GM12864 (cell line): ENCODE data around the gene LHX1.

Experiments
- DNase-seq: peaks from one replicate; pipeline ENCODE4 v3.0.0-alpha.2; 2011; ENCODE audit warnings: low read depth
- H3K4me3 ChIP-seq: 2 replicates; pipeline ENCODE4 v1.5.1; 2011; ENCODE audit warnings: mild to moderate bottlenecking, low read depth, low read length, control low read depth
- TF ChIP-seq, protein P1 (sequence below): IDR thresholded peaks from 2 replicates; pipeline ENCODE4 v1.5.1; 2011; ENCODE audit warnings: low read depth, mild to moderate bottlenecking, moderate library complexity, low read length, control low read depth, inconsistent platforms; ENCODE audit errors: missing control alignments

The LHX1 gene

DNA sequence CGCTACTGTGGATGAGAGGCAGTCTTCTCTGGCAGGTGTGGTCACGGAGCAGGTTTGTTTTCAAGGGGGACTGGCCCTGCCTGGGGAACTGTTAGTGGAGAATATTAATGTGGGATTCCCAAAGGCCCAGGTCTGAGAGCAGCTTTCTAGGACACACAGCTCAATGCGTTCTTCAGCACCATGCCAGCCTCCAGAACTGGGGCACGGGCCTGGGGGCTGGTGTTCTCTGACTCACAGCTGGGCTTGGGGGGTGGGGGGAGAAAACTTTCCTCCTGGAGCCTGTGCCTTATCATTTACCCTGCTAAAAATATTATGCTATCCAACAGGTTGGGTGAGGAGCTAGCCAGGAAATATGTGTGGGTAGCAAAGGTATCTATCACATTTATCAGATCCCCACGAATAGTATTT, 13.5 kb upstream of the LHX1 start:
- DNase-seq, result no peak
- TF ChIP-seq, protein P1, sequence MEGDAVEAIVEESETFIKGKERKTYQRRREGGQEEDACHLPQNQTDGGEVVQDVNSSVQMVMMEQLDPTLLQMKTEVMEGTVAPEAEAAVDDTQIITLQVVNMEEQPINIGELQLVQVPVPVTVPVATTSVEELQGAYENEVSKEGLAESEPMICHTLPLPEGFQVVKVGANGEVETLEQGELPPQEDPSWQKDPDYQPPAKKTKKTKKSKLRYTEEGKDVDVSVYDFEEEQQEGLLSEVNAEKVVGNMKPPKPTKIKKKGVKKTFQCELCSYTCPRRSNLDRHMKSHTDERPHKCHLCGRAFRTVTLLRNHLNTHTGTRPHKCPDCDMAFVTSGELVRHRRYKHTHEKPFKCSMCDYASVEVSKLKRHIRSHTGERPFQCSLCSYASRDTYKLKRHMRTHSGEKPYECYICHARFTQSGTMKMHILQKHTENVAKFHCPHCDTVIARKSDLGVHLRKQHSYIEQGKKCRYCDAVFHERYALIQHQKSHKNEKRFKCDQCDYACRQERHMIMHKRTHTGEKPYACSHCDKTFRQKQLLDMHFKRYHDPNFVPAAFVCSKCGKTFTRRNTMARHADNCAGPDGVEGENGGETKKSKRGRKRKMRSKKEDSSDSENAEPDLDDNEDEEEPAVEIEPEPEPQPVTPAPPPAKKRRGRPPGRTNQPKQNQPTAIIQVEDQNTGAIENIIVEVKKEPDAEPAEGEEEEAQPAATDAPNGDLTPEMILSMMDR, result no peak
- no peak overlapping the region for H3K4me3 ChIP-seq

DNA sequence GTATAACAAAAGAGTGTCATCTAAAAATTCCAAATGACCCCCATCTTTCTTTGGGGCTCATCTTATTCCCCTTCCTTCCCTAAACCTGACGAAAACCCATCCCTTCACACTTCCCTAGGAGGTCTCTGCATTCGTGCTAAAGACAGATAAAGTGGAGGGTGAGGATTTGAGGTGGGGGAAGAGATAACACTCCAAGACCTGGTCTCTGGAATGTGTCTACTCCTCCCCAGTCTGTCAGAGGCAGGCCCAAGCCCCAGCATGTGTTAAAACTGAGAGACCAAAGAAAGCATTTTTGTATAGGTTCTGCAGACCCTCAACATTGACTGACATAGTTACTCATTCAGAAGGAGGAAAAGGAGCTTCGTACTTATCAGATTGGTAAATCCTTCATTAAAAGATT, 11.0 kb upstream of the LHX1 start:
- DNase-seq, result no peak
- no peak overlapping the region for H3K4me3 ChIP-seq
- TF ChIP-seq, protein P1, result no peak

DNA sequence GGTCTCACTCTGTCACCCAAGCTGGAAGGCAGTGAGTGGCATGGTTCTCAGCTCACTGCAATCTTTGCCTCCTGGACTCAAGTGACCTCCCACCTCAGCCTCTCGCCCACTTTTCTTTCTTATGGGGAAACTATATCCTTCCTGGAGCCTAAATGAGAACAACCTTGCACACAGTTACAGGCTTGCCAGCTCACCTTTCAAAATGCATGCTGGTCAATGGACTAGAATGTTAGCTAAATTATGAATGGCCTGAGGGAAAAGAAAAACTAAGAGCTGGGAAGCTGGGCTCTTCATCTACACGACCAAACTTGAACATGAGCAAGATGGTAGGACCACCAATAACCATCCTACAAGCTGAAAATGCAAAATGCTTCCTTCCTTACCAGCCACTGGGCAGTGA, 10.6 kb upstream of the LHX1 start:
- TF ChIP-seq, protein P1, result no peak
- DNase-seq, result no peak
- H3K4me3 ChIP-seq, result no peak overlapping the region

DNA sequence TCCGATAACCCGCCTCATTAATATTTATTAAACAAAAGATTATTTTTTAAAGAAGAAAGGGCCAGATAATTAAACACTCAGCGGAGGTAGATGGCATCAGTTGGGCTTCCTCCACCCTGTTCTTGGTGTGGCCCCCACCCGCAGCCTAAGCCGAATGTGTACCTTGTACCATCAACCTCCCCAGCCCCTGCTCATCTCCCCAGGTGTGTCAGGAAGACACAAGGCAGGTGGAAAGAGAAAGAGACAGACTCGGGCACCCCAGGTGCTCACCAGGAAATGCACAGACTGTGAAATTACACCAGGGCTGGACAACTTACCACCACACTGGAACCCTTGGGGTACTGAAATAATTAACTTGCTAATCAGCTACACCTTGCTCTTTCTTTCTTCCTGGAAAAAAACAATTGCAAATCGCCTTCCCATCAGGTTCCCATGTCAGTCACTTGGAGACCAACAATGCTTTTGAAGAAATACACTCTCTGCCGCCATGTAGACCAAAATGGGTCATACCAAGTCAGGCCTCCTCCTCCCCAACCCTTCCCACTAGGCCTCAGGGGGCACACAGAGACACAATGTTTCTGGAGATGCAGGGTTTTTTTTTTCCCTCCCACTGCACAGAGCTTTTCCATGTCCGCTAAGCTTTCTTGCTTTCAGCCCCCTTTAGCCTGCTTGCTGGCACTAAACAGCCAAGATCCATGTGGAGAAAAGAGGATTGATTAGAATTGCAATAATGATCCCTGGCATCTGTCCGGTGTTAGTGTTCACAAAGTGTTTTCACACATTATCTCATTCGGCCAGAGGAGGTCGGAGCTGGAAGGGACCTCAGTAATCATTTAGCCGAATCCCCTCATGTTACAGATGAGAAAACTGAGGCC, 8.6 kb upstream of the LHX1 start:
- no peak for DNase-seq
- no peak overlapping the region for H3K4me3 ChIP-seq
- TF ChIP-seq, protein P1, result no peak

DNA sequence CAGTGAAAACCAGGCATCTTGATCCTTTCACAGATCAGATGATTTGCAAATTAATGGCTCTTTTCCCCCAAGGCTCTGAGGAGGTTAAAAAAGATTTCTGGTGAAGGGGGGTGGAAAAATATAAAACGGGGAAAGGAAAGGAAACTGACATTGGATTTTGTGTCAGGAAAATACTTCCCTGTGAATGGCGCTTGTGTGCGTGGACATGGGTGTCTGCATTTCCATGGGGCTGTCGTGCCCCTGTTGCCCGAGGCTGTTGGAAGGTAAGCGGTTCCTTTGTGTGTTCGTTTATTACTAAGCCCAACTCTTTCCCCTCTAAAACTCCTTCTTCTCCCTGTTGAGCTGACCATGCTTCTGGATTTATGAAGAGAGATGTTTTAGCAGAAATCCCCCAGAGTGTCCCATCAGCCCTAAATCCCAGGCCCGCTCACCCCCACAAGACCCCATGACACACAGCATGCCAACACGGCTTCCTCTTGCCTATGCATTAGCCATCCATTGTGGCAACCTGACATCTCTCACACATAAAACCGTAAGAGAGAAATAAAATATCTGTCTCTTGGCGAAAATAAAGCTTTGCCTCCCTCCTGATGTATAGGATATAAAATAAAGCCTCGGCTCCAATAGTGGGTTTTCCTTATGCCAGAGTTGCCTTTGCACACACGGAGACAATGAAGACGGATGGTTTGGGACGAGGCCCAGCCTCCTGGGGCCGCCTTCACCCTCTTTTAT, 7.3 kb upstream of the LHX1 start:
- no peak for DNase-seq
- TF ChIP-seq, protein P1, result no peak

DNA sequence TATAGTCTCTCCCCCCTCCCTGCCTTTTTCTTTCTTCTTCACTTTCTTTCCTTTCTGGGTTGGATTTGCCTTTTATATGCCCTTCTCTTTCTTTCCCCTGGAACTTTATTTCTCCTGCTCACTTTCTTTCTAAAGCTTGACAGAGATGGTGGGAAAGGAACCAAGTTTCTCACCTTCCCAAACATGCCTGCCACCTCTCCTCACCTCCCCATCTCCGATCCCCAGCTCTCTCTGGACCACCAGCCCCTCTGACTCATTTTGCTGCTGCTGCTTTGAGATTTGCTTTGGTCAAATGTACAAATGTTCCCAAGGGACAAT, 6.7 kb upstream of the LHX1 start:
- H3K4me3 ChIP-seq, result no peak overlapping the region
- no peak for DNase-seq
- TF ChIP-seq, protein P1, result no peak

More for the DNA sequence above, 7.3 kb upstream of the LHX1 start:
- no peak overlapping the region for H3K4me3 ChIP-seq
